Measurements from ENCODE around the gene NTN5. TPM values are rescaled to one million over a fixed set of nuclear protein-coding genes. Genes with fewer than 3 reads are reported as not detected.
"Not testable (repeated sequence)": the region's sequence is repeated elsewhere in the genome, so short reads cannot be mapped to it uniquely, and the experiment has no call there.

Gene NTN5
- total and polyA plus RNA-seq, 2 experiments from 2014 or later: 0.52 to 0.94 TPM

DNA sequence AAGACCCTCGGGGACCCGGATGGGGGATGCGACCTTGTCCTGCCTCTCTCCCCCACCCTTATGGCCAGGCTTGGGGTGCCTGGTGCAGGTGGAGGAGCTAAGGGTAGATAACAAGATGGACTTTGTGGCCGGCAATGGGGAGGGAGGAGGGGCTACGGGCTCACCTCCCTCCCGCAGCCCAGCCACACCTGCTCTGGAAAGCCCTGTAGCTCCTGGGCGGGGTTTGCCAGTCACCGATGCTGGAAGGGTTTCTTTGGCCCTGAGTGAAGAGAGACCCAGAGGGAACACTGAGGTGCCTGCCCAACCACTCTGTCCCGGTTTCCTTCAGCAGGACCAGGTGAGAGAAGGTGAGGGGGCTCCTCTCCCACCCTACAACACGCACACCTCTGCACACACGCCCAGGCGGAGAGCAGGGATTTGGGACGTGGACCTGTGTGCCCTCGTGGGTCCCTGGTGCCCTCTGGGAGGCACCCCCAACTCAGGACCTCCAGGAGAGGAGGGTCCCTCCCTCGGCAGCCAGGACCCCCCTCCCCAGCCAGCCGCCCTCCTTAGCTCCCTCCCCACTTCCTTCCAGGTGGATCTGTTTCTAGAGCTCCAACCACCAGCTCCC lies 23.0 kb upstream of the NTN5 start, which contains the start of gene FUT2:
Gene FUT2 (plus strand): TSS at position 229 of the 610 bp plus-strand sequence. CDS start 6,986 bp downstream, outside the sequence.
- Histone ChIP-seq H3K79me2 (replicated peaks; ENCODE audit: insufficient read depth) (no peaks in the 10 kb centered on the region), H3K4me1 (ENCODE audit: insufficient read depth) (peaks cover 5% of the 10 kb centered on the region), H3F3A (replicated peaks; ENCODE audit: low read depth) (no peaks in the 10 kb centered on the region), H4K20me1 (replicated peaks; ENCODE audit: insufficient read depth) (no peaks in the 10 kb centered on the region), H3K36me3 (ENCODE audit: insufficient read depth) (no peaks in the 10 kb centered on the region), H3K27me3 (ENCODE audit: insufficient read depth) (no peaks in the 10 kb centered on the region), H3K4me2 (peak within 1 kb of the TSS; percentile 98), H3K27ac (ENCODE audit: low read depth) (peak within 1 kb of the TSS; percentile 78), H3K4me3 (peak within 1 kb of the TSS; percentile 99), H2AFZ (peak within 1 kb of the TSS; percentile 100), H3K9me2 (ENCODE audit: insufficient read depth) (no peaks in the 10 kb centered on the region)
- Mint-ChIP-seq H3K27me3 (ENCODE audit: insufficient read depth, low read depth, poor library complexity) (peaks cover 12% of the 10 kb centered on the region), H3K27ac (peak within 1 kb of the TSS; percentile 92), H3K4me3 (peak within 1 kb of the TSS; percentile 95), H3K9me3 (peaks cover 8% of the 10 kb centered on the region; the same call in 2 of the 3 replicates), H3K4me1 (peaks cover 4% of the 10 kb centered on the region; the same call in 2 of the 3 replicates), H3K36me3 (ENCODE audit: low read depth) (peaks cover 7% of the 10 kb centered on the region; the same call in 2 of the 3 replicates)
- peak; percentile 89 for ATAC-seq
- DNase-seq (ENCODE audit: low spot score): peak; percentile 86
- TF ChIP-seq POLR2AphosphoS5 (IDR thresholded peaks at IDR 0.05; ENCODE audit: low read depth) (peak; percentile 60), CREB1 (CRISPR knock-in tag; IDR thresholded peaks at IDR 0.05; ENCODE audit: low read depth) (no peak)

DNA sequence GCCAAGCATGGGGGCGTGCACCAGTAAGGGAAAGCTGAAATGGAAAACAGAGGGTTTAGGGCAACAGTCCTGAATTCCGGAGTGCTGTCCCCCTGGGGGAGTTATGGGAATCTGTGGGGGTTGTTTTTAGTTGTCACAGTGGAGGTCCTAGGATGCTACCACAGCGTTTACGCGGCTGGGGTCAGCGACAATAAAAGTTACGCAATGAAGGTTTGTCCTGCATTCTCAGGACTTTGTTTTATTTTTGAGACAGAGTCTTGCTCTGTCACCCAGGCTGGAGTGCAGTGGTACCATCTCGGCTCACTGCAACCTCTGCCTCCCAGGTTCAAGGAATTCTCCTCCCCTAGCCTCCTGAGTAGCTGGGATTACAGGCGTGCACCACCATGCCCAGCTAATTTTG lies 20.8 kb upstream of the NTN5 start:
- H3F3A ChIP-seq (replicated peaks; ENCODE audit: low read depth); ATAC-seq; H3K79me2 ChIP-seq (replicated peaks; ENCODE audit: insufficient read depth); H3K4me1 ChIP-seq (ENCODE audit: insufficient read depth); H3K27ac ChIP-seq (ENCODE audit: low read depth); H3K36me3 ChIP-seq (ENCODE audit: insufficient read depth); H3K4me2 ChIP-seq; H3K27me3 ChIP-seq (ENCODE audit: insufficient read depth); H2AFZ ChIP-seq; H3K4me3 ChIP-seq; H3K27ac Mint-ChIP-seq; DNase-seq (ENCODE audit: low spot score); H3K4me1 Mint-ChIP-seq; H3K36me3 Mint-ChIP-seq (ENCODE audit: low read depth); H3K4me3 Mint-ChIP-seq; H4K20me1 ChIP-seq (replicated peaks; ENCODE audit: insufficient read depth); H3K9me2 ChIP-seq (ENCODE audit: insufficient read depth); H3K9me3 Mint-ChIP-seq: not testable (repeated sequence)
- H3K27me3 Mint-ChIP-seq (ENCODE audit: insufficient read depth, low read depth, poor library complexity): peaks cover 15% of the 10 kb centered on the region

DNA sequence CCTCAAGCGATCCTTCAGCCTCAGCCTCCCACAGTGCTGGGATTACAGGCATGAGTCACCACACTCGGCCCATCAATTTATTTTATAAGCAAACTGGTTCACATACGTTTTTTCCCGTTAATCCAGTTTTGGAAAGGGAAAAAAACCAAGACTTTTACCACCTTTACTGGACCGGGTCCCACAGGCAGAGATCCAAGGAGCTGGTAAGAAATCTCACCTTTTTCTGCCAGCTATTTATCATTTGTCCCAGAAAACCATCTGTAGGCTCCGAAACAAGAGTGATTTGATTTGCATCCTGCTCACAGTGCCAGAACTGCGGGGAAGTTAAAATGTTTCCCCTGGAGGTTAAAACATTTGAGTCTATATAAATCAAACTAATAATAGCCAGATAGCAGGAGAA lies 16.6 kb upstream of the NTN5 start:
- Mint-ChIP-seq H3K27me3 (ENCODE audit: insufficient read depth, low read depth, poor library complexity) (peaks cover 8% of the 10 kb centered on the region), H3K36me3 (ENCODE audit: low read depth) (no peaks in the 10 kb centered on the region), H3K27ac (no peak overlapping the region), H3K9me3 (peaks cover under 1% of the 10 kb centered on the region; the same call in 1 of the 3 replicates), H3K4me1 (peaks cover under 1% of the 10 kb centered on the region; the same call in 1 of the 3 replicates), H3K4me3 (no peak overlapping the region)
- no peaks in the 10 kb centered on the region for H3K4me1 ChIP-seq (ENCODE audit: insufficient read depth)
- H3K4me3 ChIP-seq: no peak overlapping the region
- no peaks in the 10 kb centered on the region for H3K36me3 ChIP-seq (ENCODE audit: insufficient read depth)
- no peaks in the 10 kb centered on the region for H3K79me2 ChIP-seq (replicated peaks; ENCODE audit: insufficient read depth)
- no peak overlapping the region for H3K4me2 ChIP-seq
- no peak overlapping the region for H3K27ac ChIP-seq (ENCODE audit: low read depth)
- H2AFZ ChIP-seq: no peak overlapping the region
- H3K27me3 ChIP-seq (ENCODE audit: insufficient read depth): no peaks in the 10 kb centered on the region
- H4K20me1 ChIP-seq (replicated peaks; ENCODE audit: insufficient read depth): no peaks in the 10 kb centered on the region
- ATAC-seq (no peak), DNase-seq (ENCODE audit: low spot score) (no peak)
- H3F3A ChIP-seq (replicated peaks; ENCODE audit: low read depth): no peaks in the 10 kb centered on the region
- no peaks in the 10 kb centered on the region for H3K9me2 ChIP-seq (ENCODE audit: insufficient read depth)
- TF ChIP-seq EZH2 (IDR thresholded peaks at IDR 0.05; ENCODE audit: low read depth, unreplicated experiment) (no peak), CREB1 (CRISPR knock-in tag; IDR thresholded peaks at IDR 0.05; ENCODE audit: low read depth) (no peak), ZNF331 (CRISPR knock-in tag; IDR thresholded peaks at IDR 0.05; ENCODE audit: low read depth) (no peak)
- TF ChIP-seq, protein P1, sequence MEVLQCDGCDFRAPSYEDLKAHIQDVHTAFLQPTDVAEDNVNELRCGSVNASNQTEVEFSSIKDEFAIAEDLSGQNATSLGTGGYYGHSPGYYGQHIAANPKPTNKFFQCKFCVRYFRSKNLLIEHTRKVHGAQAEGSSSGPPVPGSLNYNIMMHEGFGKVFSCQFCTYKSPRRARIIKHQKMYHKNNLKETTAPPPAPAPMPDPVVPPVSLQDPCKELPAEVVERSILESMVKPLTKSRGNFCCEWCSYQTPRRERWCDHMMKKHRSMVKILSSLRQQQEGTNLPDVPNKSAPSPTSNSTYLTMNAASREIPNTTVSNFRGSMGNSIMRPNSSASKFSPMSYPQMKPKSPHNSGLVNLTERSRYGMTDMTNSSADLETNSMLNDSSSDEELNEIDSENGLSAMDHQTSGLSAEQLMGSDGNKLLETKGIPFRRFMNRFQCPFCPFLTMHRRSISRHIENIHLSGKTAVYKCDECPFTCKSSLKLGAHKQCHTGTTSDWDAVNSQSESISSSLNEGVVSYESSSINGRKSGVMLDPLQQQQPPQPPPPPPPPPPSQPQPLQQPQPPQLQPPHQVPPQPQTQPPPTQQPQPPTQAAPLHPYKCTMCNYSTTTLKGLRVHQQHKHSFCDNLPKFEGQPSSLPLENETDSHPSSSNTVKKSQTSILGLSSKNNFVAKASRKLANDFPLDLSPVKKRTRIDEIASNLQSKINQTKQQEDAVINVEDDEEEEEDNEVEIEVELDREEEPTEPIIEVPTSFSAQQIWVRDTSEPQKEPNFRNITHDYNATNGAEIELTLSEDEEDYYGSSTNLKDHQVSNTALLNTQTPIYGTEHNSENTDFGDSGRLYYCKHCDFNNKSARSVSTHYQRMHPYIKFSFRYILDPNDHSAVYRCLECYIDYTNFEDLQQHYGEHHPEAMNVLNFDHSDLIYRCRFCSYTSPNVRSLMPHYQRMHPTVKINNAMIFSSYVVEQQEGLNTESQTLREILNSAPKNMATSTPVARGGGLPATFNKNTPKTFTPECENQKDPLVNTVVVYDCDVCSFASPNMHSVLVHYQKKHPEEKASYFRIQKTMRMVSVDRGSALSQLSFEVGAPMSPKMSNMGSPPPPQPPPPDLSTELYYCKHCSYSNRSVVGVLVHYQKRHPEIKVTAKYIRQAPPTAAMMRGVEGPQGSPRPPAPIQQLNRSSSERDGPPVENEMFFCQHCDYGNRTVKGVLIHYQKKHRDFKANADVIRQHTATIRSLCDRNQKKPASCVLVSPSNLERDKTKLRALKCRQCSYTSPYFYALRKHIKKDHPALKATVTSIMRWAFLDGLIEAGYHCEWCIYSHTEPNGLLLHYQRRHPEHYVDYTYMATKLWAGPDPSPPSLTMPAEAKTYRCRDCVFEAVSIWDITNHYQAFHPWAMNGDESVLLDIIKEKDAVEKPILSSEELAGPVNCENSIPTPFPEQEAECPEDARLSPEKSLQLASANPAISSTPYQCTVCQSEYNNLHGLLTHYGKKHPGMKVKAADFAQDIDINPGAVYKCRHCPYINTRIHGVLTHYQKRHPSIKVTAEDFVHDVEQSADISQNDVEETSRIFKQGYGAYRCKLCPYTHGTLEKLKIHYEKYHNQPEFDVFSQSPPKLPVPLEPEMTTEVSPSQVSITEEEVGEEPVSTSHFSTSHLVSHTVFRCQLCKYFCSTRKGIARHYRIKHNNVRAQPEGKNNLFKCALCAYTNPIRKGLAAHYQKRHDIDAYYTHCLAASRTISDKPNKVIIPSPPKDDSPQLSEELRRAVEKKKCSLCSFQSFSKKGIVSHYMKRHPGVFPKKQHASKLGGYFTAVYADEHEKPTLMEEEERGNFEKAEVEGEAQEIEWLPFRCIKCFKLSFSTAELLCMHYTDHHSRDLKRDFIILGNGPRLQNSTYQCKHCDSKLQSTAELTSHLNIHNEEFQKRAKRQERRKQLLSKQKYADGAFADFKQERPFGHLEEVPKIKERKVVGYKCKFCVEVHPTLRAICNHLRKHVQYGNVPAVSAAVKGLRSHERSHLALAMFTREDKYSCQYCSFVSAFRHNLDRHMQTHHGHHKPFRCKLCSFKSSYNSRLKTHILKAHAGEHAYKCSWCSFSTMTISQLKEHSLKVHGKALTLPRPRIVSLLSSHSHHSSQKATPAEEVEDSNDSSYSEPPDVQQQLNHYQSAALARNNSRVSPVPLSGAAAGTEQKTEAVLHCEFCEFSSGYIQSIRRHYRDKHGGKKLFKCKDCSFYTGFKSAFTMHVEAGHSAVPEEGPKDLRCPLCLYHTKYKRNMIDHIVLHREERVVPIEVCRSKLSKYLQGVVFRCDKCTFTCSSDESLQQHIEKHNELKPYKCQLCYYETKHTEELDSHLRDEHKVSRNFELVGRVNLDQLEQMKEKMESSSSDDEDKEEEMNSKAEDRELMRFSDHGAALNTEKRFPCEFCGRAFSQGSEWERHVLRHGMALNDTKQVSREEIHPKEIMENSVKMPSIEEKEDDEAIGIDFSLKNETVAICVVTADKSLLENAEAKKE (CRISPR knock-in tag; IDR thresholded peaks at IDR 0.05): no peak
- TF ChIP-seq, protein P2, sequence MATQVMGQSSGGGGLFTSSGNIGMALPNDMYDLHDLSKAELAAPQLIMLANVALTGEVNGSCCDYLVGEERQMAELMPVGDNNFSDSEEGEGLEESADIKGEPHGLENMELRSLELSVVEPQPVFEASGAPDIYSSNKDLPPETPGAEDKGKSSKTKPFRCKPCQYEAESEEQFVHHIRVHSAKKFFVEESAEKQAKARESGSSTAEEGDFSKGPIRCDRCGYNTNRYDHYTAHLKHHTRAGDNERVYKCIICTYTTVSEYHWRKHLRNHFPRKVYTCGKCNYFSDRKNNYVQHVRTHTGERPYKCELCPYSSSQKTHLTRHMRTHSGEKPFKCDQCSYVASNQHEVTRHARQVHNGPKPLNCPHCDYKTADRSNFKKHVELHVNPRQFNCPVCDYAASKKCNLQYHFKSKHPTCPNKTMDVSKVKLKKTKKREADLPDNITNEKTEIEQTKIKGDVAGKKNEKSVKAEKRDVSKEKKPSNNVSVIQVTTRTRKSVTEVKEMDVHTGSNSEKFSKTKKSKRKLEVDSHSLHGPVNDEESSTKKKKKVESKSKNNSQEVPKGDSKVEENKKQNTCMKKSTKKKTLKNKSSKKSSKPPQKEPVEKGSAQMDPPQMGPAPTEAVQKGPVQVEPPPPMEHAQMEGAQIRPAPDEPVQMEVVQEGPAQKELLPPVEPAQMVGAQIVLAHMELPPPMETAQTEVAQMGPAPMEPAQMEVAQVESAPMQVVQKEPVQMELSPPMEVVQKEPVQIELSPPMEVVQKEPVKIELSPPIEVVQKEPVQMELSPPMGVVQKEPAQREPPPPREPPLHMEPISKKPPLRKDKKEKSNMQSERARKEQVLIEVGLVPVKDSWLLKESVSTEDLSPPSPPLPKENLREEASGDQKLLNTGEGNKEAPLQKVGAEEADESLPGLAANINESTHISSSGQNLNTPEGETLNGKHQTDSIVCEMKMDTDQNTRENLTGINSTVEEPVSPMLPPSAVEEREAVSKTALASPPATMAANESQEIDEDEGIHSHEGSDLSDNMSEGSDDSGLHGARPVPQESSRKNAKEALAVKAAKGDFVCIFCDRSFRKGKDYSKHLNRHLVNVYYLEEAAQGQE (IDR thresholded peaks at IDR 0.05; ENCODE audit: unreplicated experiment): no peak
